HEK293 (cell line): Measurements from ENCODE around the gene CLIC4.

Source experiments
- CTCF ChIP-seq: fragments of 450-650 bp; formaldehyde crosslinking; IDR thresholded peaks from 2 replicates; pipeline ENCODE4 v1.5.1; 2016; ENCODE audit warnings: missing biosample characterization, missing genetic modification characterization
- EGR2 ChIP-seq: fragments of 450-650 bp; formaldehyde crosslinking; IDR thresholded peaks from 2 replicates; pipeline ENCODE4 v1.5.1; 2016; ENCODE audit warnings: low read depth, missing biosample characterization, missing genetic modification characterization
- HOXA7 ChIP-seq: sonication (generic); formaldehyde crosslinking; IDR thresholded peaks from 2 replicates; pipeline ENCODE4 v1.8.1; 2022; ENCODE audit warnings: missing genetic modification reagents, borderline replicate concordance
- YY1 ChIP-seq: fragments of 450-650 bp; formaldehyde crosslinking; IDR thresholded peaks from 2 replicates; pipeline ENCODE4 v1.5.1; 2018; ENCODE audit warnings: missing biosample characterization, missing genetic modification characterization
- ZFP37 ChIP-seq: fragments of 450-650 bp; formaldehyde crosslinking; IDR thresholded peaks from 2 replicates; pipeline ENCODE4 v1.5.1; 2016; ENCODE audit warnings: missing biosample characterization, missing genetic modification characterization
- ZNF274 ChIP-seq, 2 experiments: fragments of 200-500 bp in 1 of 2; fragments of 450-650 bp in 1 of 2; sonication (Bioruptor generic) in 1 of 2; formaldehyde crosslinking in 1 of 2; IDR thresholded peaks; 2 replicates each; pipeline versions ENCODE4 v1.5.1 to v1.6.1; 2014 to 2016; ENCODE audit warnings: borderline replicate concordance in 1 of 2, inconsistent platforms in 1 of 2, low read length in 1 of 2, missing biosample characterization in 1 of 2, missing genetic modification characterization in 1 of 2
- ZNF398 ChIP-seq: fragments of 450-650 bp; formaldehyde crosslinking; IDR thresholded peaks from 2 replicates; pipeline ENCODE4 v1.5.1; 2017; ENCODE audit warnings: missing biosample characterization, missing genetic modification characterization
- ZNF670 ChIP-seq: fragments of 450-650 bp; formaldehyde crosslinking; IDR thresholded peaks from 2 replicates; pipeline ENCODE4 v1.5.1; 2016; ENCODE audit warnings: missing biosample characterization, missing genetic modification characterization, low read depth

GRCh38 chr1:24858277-24858676, 113.0 kb downstream of the CLIC4 start:
- no peak for TF ChIP-seq ZNF670 (tag by site-specific recombination)
- no peak for TF ChIP-seq EGR2 (tag by site-specific recombination)
- TF ChIP-seq ZFP37 (tag by site-specific recombination), result no peak
- TF ChIP-seq CTCF (tag by site-specific recombination), result no peak
- no peak for TF ChIP-seq YY1
- TF ChIP-seq HOXA7 (CRISPR knock-in tag), result no peak
- no peak for TF ChIP-seq ZNF274 (IDR thresholded peaks at IDR 0.05; ENCODE audit: low read length)
- no peak for TF ChIP-seq ZNF274 (tag by site-specific recombination; IDR thresholded peaks at IDR 0.05; ENCODE audit: borderline replicate concordance)
- TF ChIP-seq ZNF398 (tag by site-specific recombination), result no peak
